HG03159 (cell line): ENCODE data around the gene TSPAN12.

Experiments
- ATAC-seq: cut with Tn5 transposase; IDR thresholded peaks from one replicate; pipeline ENCODE4 v1.9.1; 2021; ENCODE audit warnings: mild to moderate bottlenecking, moderate library complexity; ENCODE audit not compliant: unreplicated experiment

TSPAN12 gene

GRCh38 chr7:120843109-120843508 lies 14.8 kb downstream of the TSPAN12 start:
- no peak for ATAC-seq

GRCh38 chr7:120842121-120842621 lies 15.8 kb downstream of the TSPAN12 start:
- ATAC-seq, result no peak

- no peak for ATAC-seq
Measured at GRCh38 chr7:120841608-120842007, 16.3 kb downstream of the TSPAN12 start.

- peak; percentile 76 for ATAC-seq
Measured at GRCh38 chr7:120838281-120838682, 19.7 kb downstream of the TSPAN12 start.

- no peak for ATAC-seq
Measured at GRCh38 chr7:120837599-120837998, 20.3 kb downstream of the TSPAN12 start.

- no peak for ATAC-seq
Measured at GRCh38 chr7:120836556-120837115, 21.3 kb downstream of the TSPAN12 start.

GRCh38 chr7:120834726-120835125 lies 23.2 kb downstream of the TSPAN12 start:
- no peak for ATAC-seq

GRCh38 chr7:120833546-120833945 lies 24.4 kb downstream of the TSPAN12 start:
- no peak for ATAC-seq

- no peak for ATAC-seq
Measured at GRCh38 chr7:120832803-120833202, 25.1 kb downstream of the TSPAN12 start.

GRCh38 chr7:120831260-120831659 lies 26.7 kb downstream of the TSPAN12 start:
- ATAC-seq, result no peak

GRCh38 chr7:120829487-120829886 lies 28.5 kb downstream of the TSPAN12 start:
- ATAC-seq, result no peak

GRCh38 chr7:120828528-120828927 lies 29.4 kb downstream of the TSPAN12 start:
- ATAC-seq, result no peak

- ATAC-seq, result no peak
Measured at GRCh38 chr7:120827371-120828118, 30.4 kb downstream of the TSPAN12 start.

- ATAC-seq, result no peak
Measured at GRCh38 chr7:120825576-120825975, 32.4 kb downstream of the TSPAN12 start.

- no peak for ATAC-seq
Measured at GRCh38 chr7:120825152-120825551, 32.8 kb downstream of the TSPAN12 start.

GRCh38 chr7:120819861-120820260 lies 38.1 kb downstream of the TSPAN12 start:
- no peak for ATAC-seq

- ATAC-seq, result no peak
Measured at GRCh38 chr7:120817851-120818250, 40.1 kb downstream of the TSPAN12 start.

GRCh38 chr7:120814253-120814939 lies 43.5 kb downstream of the TSPAN12 start:
- ATAC-seq, result no peak

- ATAC-seq, result no peak
Measured at GRCh38 chr7:120813546-120814252, 44.2 kb downstream of the TSPAN12 start.

- ATAC-seq, result no peak
Measured at GRCh38 chr7:120813089-120813488, 44.9 kb downstream of the TSPAN12 start.

- no peak for ATAC-seq
Measured at GRCh38 chr7:120809260-120809659, 48.7 kb downstream of the TSPAN12 start.
